ENCODE data around the gene TACC3. TPM values are rescaled to one million over a fixed set of nuclear protein-coding genes. Genes with fewer than 3 reads are reported as not detected.

Gene TACC3
- total RNA-seq, 1 donor from 2014 or later, result 15.0 TPM

DNA sequence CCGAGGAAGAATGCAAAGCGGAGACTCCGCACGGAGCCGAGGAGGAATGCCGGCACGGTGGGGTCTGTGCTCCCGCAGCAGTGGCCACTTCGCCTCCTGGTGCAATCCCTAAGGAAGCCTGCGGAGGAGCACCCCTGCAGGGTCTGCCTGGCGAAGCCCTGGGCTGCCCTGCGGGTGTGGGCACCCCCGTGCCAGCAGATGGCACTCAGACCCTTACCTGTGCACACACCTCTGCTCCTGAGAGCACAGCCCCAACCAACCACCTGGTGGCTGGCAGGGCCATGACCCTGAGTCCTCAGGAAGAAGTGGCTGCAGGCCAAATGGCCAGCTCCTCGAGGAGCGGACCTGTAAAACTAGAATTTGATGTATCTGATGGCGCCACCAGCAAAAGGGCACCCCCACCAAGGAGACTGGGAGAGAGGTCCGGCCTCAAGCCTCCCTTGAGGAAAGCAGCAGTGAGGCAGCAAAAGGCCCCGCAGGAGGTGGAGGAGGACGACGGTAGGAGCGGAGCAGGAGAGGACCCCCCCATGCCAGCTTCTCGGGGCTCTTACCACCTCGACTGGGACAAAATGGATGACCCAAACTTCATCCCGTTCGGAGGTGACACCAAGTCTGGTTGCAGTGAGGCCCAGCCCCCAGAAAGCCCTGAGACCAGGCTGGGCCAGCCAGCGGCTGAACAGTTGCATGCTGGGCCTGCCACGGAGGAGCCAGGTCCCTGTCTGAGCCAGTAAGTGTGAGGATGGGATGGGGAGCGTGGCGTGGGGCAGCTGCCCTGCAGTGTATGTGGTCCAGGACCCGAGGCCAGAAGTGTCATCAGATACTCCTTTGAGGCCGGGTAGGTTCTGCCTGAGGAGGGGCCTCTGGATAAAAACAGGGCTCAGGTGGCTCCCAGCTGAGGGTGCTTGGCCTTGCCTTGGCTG is 7.0 kb downstream of the TACC3 start:
- no peak for FAIRE-seq
- Mint-ChIP-seq H3K4me1 (ENCODE audit: low read depth, unreplicated experiment) (peaks cover 19% of the 10 kb centered on the region), H3K9me3 (ENCODE audit: unreplicated experiment) (no peaks in the 10 kb centered on the region), H3K27me3 (ENCODE audit: low read depth, unreplicated experiment) (no peaks in the 10 kb centered on the region), H3K4me3 (ENCODE audit: unreplicated experiment) (peak overlapping the region; percentile 23), H3K27ac (ENCODE audit: unreplicated experiment) (peak overlapping the region; percentile 78), H3K36me3 (ENCODE audit: low read depth, unreplicated experiment) (peaks cover 7% of the 10 kb centered on the region)
- Histone ChIP-seq H3K36me3 (ENCODE audit: insufficient read depth, low read length) (peaks cover 19% of the 10 kb centered on the region), H3K27ac (ENCODE audit: low read depth, low read length) (peak overlapping the region; percentile 80), H3K4me1 (ENCODE audit: insufficient read depth, low read length) (peaks cover 30% of the 10 kb centered on the region), H3K79me2 (ENCODE audit: insufficient read depth, low read length) (peaks cover 77% of the 10 kb centered on the region), H3K4me3 (ENCODE audit: insufficient read depth, low read depth, low read length) (peak overlapping the region; percentile 14), H3K9ac (ENCODE audit: low read length) (peak overlapping the region; percentile 58), H2AFZ (ENCODE audit: low read depth, low read length) (no peak overlapping the region), H3K27me3 (ENCODE audit: insufficient read depth, low read length) (no peaks in the 10 kb centered on the region), H3K9me3 (ENCODE audit: insufficient read depth, low read depth, low read length) (no peaks in the 10 kb centered on the region), H4K20me1 (ENCODE audit: insufficient read depth, low read length) (peaks cover 46% of the 10 kb centered on the region), H3K4me2 (ENCODE audit: low read length) (peak overlapping the region; percentile 81)
- no peak for DNase-seq (ENCODE audit: low read depth)
- TF ChIP-seq, protein P1, sequence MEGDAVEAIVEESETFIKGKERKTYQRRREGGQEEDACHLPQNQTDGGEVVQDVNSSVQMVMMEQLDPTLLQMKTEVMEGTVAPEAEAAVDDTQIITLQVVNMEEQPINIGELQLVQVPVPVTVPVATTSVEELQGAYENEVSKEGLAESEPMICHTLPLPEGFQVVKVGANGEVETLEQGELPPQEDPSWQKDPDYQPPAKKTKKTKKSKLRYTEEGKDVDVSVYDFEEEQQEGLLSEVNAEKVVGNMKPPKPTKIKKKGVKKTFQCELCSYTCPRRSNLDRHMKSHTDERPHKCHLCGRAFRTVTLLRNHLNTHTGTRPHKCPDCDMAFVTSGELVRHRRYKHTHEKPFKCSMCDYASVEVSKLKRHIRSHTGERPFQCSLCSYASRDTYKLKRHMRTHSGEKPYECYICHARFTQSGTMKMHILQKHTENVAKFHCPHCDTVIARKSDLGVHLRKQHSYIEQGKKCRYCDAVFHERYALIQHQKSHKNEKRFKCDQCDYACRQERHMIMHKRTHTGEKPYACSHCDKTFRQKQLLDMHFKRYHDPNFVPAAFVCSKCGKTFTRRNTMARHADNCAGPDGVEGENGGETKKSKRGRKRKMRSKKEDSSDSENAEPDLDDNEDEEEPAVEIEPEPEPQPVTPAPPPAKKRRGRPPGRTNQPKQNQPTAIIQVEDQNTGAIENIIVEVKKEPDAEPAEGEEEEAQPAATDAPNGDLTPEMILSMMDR (IDR thresholded peaks at IDR 0.05; ENCODE audit: insufficient read depth, low read depth, low read length), result no peak
- TF ChIP-seq EZH2 (IDR thresholded peaks at IDR 0.05; ENCODE audit: insufficient read depth, low read length), result no peak

DNA sequence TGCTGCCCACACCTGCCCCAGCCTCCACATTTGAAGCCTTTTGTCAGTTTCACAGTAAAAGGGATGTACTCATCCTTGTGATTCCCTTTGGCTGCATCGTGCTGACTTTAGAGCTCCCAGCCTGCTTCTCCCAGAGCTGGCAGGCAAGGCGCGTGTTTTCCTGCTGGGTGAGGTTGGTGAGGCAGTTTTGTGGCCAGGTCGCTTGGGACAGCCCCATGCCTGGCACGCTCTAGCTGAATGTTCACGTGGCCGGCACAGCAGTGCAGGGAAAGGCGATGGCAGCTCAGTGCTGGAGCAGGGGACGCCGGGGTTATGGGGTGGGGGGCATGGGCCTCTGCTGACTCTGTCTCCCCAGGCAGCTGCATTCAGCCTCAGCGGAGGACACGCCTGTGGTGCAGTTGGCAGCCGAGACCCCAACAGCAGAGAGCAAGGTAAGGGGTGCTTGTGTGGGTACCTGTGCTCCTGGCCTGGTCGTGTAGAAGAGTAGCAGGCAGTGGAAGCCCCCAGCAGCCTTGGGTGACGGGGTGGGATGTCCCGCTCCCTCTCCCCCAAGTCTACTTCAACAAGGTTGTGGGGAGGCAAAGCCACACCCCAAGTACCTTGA is 9.3 kb downstream of the TACC3 start:
- peaks cover 19% of the 10 kb centered on the region for H3K4me1 Mint-ChIP-seq (ENCODE audit: low read depth, unreplicated experiment)
- Histone ChIP-seq H3K4me2 (ENCODE audit: low read length) (peak overlapping the region; percentile 47), H3K9ac (ENCODE audit: low read length) (no peak overlapping the region), H4K20me1 (ENCODE audit: insufficient read depth, low read length) (peaks cover 45% of the 10 kb centered on the region), H3K27ac (ENCODE audit: low read depth, low read length) (peak overlapping the region; percentile 43), H3K36me3 (ENCODE audit: insufficient read depth, low read length) (peaks cover 18% of the 10 kb centered on the region), H3K4me1 (ENCODE audit: insufficient read depth, low read length) (peaks cover 30% of the 10 kb centered on the region), H2AFZ (ENCODE audit: low read depth, low read length) (no peak overlapping the region), H3K27me3 (ENCODE audit: insufficient read depth, low read length) (no peaks in the 10 kb centered on the region), H3K79me2 (ENCODE audit: insufficient read depth, low read length) (peaks cover 72% of the 10 kb centered on the region), H3K9me3 (ENCODE audit: insufficient read depth, low read depth, low read length) (no peaks in the 10 kb centered on the region), H3K4me3 (ENCODE audit: insufficient read depth, low read depth, low read length) (no peak overlapping the region)
- no peak overlapping the region for H3K4me3 Mint-ChIP-seq (ENCODE audit: unreplicated experiment)
- no peak for TF ChIP-seq EZH2 (IDR thresholded peaks at IDR 0.05; ENCODE audit: insufficient read depth, low read length)
- TF ChIP-seq, protein P1 (IDR thresholded peaks at IDR 0.05; ENCODE audit: insufficient read depth, low read depth, low read length), result no peak
- H3K27me3 Mint-ChIP-seq (ENCODE audit: low read depth, unreplicated experiment), result no peaks in the 10 kb centered on the region
- H3K9me3 Mint-ChIP-seq (ENCODE audit: unreplicated experiment), result no peaks in the 10 kb centered on the region
- no peak overlapping the region for H3K27ac Mint-ChIP-seq (ENCODE audit: unreplicated experiment)
- FAIRE-seq (no peak), DNase-seq (ENCODE audit: low read depth) (no peak)
- H3K36me3 Mint-ChIP-seq (ENCODE audit: low read depth, unreplicated experiment), result peaks cover 9% of the 10 kb centered on the region

Data from astrocyte (in vitro differentiated cells and primary cell).